SJSA1 (cell line): Measurements from ENCODE around the gene RGS3. TPM values are rescaled to one million over a fixed set of nuclear protein-coding genes. Genes with fewer than 3 reads are reported as not detected.
A peak's percentile ranks its signal among the peaks of the same experiment; 100 is the strongest.

Experiments
- DNase-seq, 2 experiments: peaks; one replicate each; pipeline ENCODE4 v3.0.0-alpha.2; 2015 to 2020; ENCODE audit warnings: low spot score in 2 of 2, low read depth in 1 of 2
- H3K27ac ChIP-seq: fragments of 250-450 bp; sonication (Bioruptor Pico); 2 replicates; pipeline ENCODE4 v1.5.1; 2020; ENCODE audit warnings: mild to moderate bottlenecking, moderate library complexity
- H3K27me3 ChIP-seq: fragments of 250-450 bp; sonication (Bioruptor Pico); replicated peaks from 2 replicates; pipeline ENCODE4 v1.5.1; 2020; ENCODE audit warnings: mild to moderate bottlenecking, moderate library complexity
- H3K36me3 ChIP-seq: fragments of 250-450 bp; sonication (Bioruptor Pico); 2 replicates; pipeline ENCODE4 v1.5.1; 2020; ENCODE audit warnings: mild to moderate bottlenecking
- H3K4me1 ChIP-seq: fragments of 250-450 bp; sonication (Bioruptor Pico); replicated peaks from 2 replicates; pipeline ENCODE4 v1.6.1; 2021; ENCODE audit warnings: mild to moderate bottlenecking
- H3K4me3 ChIP-seq: fragments of 250-450 bp; sonication (Bioruptor Pico); 2 replicates; pipeline ENCODE4 v1.5.1; 2020; ENCODE audit warnings: mild to moderate bottlenecking
- H3K9me3 ChIP-seq: fragments of 250-450 bp; sonication (Bioruptor Pico); replicated peaks from 2 replicates; pipeline ENCODE4 v1.5.1; 2020; ENCODE audit warnings: mild to moderate bottlenecking
- total RNA-seq: library from RNA; depleted of rRNA; stranded (reverse); fragments of >200 nt; shearing (Covaris generic); gene quantifications from 2 replicates; pipeline ENCODE4 v1.2.3, GENCODE V29; 2014

The RGS3 gene
- total RNA-seq, 1 experiment from 2014 or later: 54.8 TPM

- Histone ChIP-seq H3K36me3 (no peaks in the 10 kb centered on the region), H3K4me1 (peaks cover 16% of the 10 kb centered on the region), H3K9me3 (no peaks in the 10 kb centered on the region), H3K27me3 (no peaks in the 10 kb centered on the region), H3K4me3 (no peak overlapping the region), H3K27ac (no peak overlapping the region)
- no peak for DNase-seq
Measured at GRCh38 chr9:113612216-113612747, 148.8 kb downstream of the RGS3 start.

GRCh38 chr9:113612828-113613227 is 149.3 kb downstream of the RGS3 start:
- Histone ChIP-seq H3K9me3 (no peaks in the 10 kb centered on the region), H3K36me3 (no peaks in the 10 kb centered on the region), H3K4me1 (peaks cover 16% of the 10 kb centered on the region), H3K27ac (no peak overlapping the region), H3K4me3 (no peak overlapping the region), H3K27me3 (no peaks in the 10 kb centered on the region)
- no peak for DNase-seq

- DNase-seq: no peak
- Histone ChIP-seq H3K4me1 (peaks cover 16% of the 10 kb centered on the region), H3K27ac (no peak overlapping the region), H3K27me3 (no peaks in the 10 kb centered on the region), H3K36me3 (no peaks in the 10 kb centered on the region), H3K9me3 (no peaks in the 10 kb centered on the region), H3K4me3 (no peak overlapping the region)
Measured at GRCh38 chr9:113613815-113614413, 150.4 kb downstream of the RGS3 start.

- Histone ChIP-seq H3K4me3 (no peak overlapping the region), H3K9me3 (no peaks in the 10 kb centered on the region), H3K27ac (no peak overlapping the region), H3K27me3 (no peaks in the 10 kb centered on the region), H3K4me1 (peaks cover 20% of the 10 kb centered on the region), H3K36me3 (no peaks in the 10 kb centered on the region)
- no peak for DNase-seq
Measured at GRCh38 chr9:113614843-113615648, 151.5 kb downstream of the RGS3 start.

GRCh38 chr9:113616116-113616515 is 152.6 kb downstream of the RGS3 start:
- Histone ChIP-seq H3K4me3 (no peak overlapping the region), H3K27me3 (no peaks in the 10 kb centered on the region), H3K36me3 (no peaks in the 10 kb centered on the region), H3K9me3 (no peaks in the 10 kb centered on the region), H3K4me1 (peaks cover 30% of the 10 kb centered on the region), H3K27ac (no peak overlapping the region)
- DNase-seq: no peak

GRCh38 chr9:113616621-113617496 is 153.3 kb downstream of the RGS3 start:
- DNase-seq: no peak
- H3K9me3 ChIP-seq: no peaks in the 10 kb centered on the region
- no peaks in the 10 kb centered on the region for H3K27me3 ChIP-seq
- H3K36me3 ChIP-seq: no peaks in the 10 kb centered on the region
- H3K27ac ChIP-seq: no peak overlapping the region
- H3K4me1 ChIP-seq: peaks cover 38% of the 10 kb centered on the region
- H3K4me3 ChIP-seq: no peak overlapping the region

- no peaks in the 10 kb centered on the region for H3K9me3 ChIP-seq
- H3K4me3 ChIP-seq: no peak overlapping the region
- peaks cover 45% of the 10 kb centered on the region for H3K4me1 ChIP-seq
- no peak for DNase-seq
- H3K27ac ChIP-seq: no peak overlapping the region
- H3K36me3 ChIP-seq: no peaks in the 10 kb centered on the region
- no peaks in the 10 kb centered on the region for H3K27me3 ChIP-seq
Measured at GRCh38 chr9:113617550-113617949, 154.0 kb downstream of the RGS3 start.

GRCh38 chr9:113618836-113619490 is 155.4 kb downstream of the RGS3 start:
- no peak overlapping the region for H3K27ac ChIP-seq
- H3K36me3 ChIP-seq: no peaks in the 10 kb centered on the region
- no peaks in the 10 kb centered on the region for H3K9me3 ChIP-seq
- peak in 1 of 2 experiments; percentile 12 for DNase-seq
- no peaks in the 10 kb centered on the region for H3K27me3 ChIP-seq
- no peak overlapping the region for H3K4me3 ChIP-seq
- peaks cover 59% of the 10 kb centered on the region for H3K4me1 ChIP-seq

- H3K27me3 ChIP-seq: no peaks in the 10 kb centered on the region
- peak overlapping the region; percentile 9; the same call in 1 of the 2 replicates for H3K4me3 ChIP-seq
- peak overlapping the region; percentile 98 for H3K27ac ChIP-seq
- no peaks in the 10 kb centered on the region for H3K36me3 ChIP-seq
- H3K9me3 ChIP-seq: no peaks in the 10 kb centered on the region
- peak in 1 of 2 experiments; percentile 30 for DNase-seq
- H3K4me1 ChIP-seq: peaks cover 59% of the 10 kb centered on the region
Measured at GRCh38 chr9:113619491-113620376, 156.2 kb downstream of the RGS3 start.

- H3K27ac ChIP-seq: peak overlapping the region; percentile 98
- H3K4me3 ChIP-seq: peak overlapping the region; percentile 9; the same call in 1 of the 2 replicates
- no peaks in the 10 kb centered on the region for H3K36me3 ChIP-seq
- H3K9me3 ChIP-seq: no peaks in the 10 kb centered on the region
- peak; percentile 93 for DNase-seq
- H3K4me1 ChIP-seq: peaks cover 59% of the 10 kb centered on the region
- no peaks in the 10 kb centered on the region for H3K27me3 ChIP-seq
Measured at GRCh38 chr9:113620377-113621161, 157.0 kb downstream of the RGS3 start.

GRCh38 chr9:113621309-113621791 is 157.8 kb downstream of the RGS3 start:
- H3K4me3 ChIP-seq: no peak overlapping the region

GRCh38 chr9:113621980-113622379 is 158.5 kb downstream of the RGS3 start:
- H3K36me3 ChIP-seq: no peaks in the 10 kb centered on the region
- no peak overlapping the region for H3K4me3 ChIP-seq
- H3K27me3 ChIP-seq: no peaks in the 10 kb centered on the region
- no peak for DNase-seq
- no peaks in the 10 kb centered on the region for H3K9me3 ChIP-seq
- peaks cover 59% of the 10 kb centered on the region for H3K4me1 ChIP-seq
- peak overlapping the region; percentile 98 for H3K27ac ChIP-seq

More at GRCh38 chr9:113621309-113621791, 157.8 kb downstream of the RGS3 start:
- Histone ChIP-seq H3K4me1 (peaks cover 59% of the 10 kb centered on the region), H3K36me3 (no peaks in the 10 kb centered on the region), H3K27me3 (no peaks in the 10 kb centered on the region), H3K27ac (peak overlapping the region; percentile 98), H3K9me3 (no peaks in the 10 kb centered on the region)
- peak; percentile 77 to 88 for DNase-seq
